WERI-Rb-1 (cell line): ENCODE results near the gene ITPKC.
A peak's percentile ranks its signal among the peaks of the same experiment; 100 is the strongest.
"Not testable (repeated sequence)": the region's sequence is repeated elsewhere in the genome, so short reads cannot be mapped to it uniquely, and the experiment has no call there.

Source experiments
- DNase-seq: peaks from one replicate; pipeline ENCODE4 v3.0.0-alpha.2; 2020
- H3K27ac ChIP-seq: fragments of 250-450 bp; sonication (Bioruptor Pico); 2 replicates; pipeline ENCODE4 v1.5.1; 2020; ENCODE audit warnings: mild to moderate bottlenecking, moderate library complexity
- H3K27me3 ChIP-seq: fragments of 250-450 bp; sonication (Bioruptor Pico); 2 replicates; pipeline ENCODE4 v1.5.1; 2021; ENCODE audit warnings: mild to moderate bottlenecking, low read depth, moderate library complexity; ENCODE audit not compliant: insufficient read depth, severe bottlenecking
- H3K36me3 ChIP-seq: fragments of 250-450 bp; sonication (Bioruptor Pico); 2 replicates; pipeline ENCODE4 v1.5.1; 2020; ENCODE audit warnings: mild to moderate bottlenecking, moderate library complexity
- H3K4me3 ChIP-seq: 2 replicates; pipeline ENCODE4 v1.5.1; 2011; ENCODE audit warnings: low read depth, mild to moderate bottlenecking, control low read depth, low read length
- H3K9me3 ChIP-seq: fragments of 250-450 bp; sonication (Bioruptor Pico); 2 replicates; pipeline ENCODE4 v1.5.1; 2021; ENCODE audit warnings: mild to moderate bottlenecking, moderate library complexity; ENCODE audit not compliant: severe bottlenecking
- CTCF ChIP-seq: IDR thresholded peaks from 2 replicates; pipeline ENCODE4 v1.5.1; 2011; ENCODE audit warnings: low read depth, mild to moderate bottlenecking, control low read depth, inconsistent platforms, low read length

The ITPKC gene

GRCh38 chr19:40777645-40777936 lies 60.7 kb downstream of the ITPKC start:
- DNase-seq, result no peak
- no peak for TF ChIP-seq CTCF
- Histone ChIP-seq H3K27ac (peak overlapping the region; percentile 98), H3K4me3 (peak overlapping the region; percentile 53), H3K27me3 (no peaks in the 10 kb centered on the region), H3K9me3 (no peaks in the 10 kb centered on the region), H3K36me3 (no peaks in the 10 kb centered on the region)

- Histone ChIP-seq H3K4me3 (peak within 1 kb of the TSS; percentile 73), H3K27ac (peak within 1 kb of the TSS; percentile 98), H3K9me3 (no peaks in the 10 kb centered on the region), H3K27me3 (no peaks in the 10 kb centered on the region), H3K36me3 (no peaks in the 10 kb centered on the region)
- peak; percentile 100 for DNase-seq
- no peak for TF ChIP-seq CTCF
Measured at GRCh38 chr19:40777937-40778705, 61.2 kb downstream of the ITPKC start, which contains the start of gene RAB4B. Gene RAB4B, plus strand, starts transcription at chr19:40778247. Its CDS starts 129 bp downstream, at chr19:40778376.

GRCh38 chr19:40778706-40779284 lies 61.9 kb downstream of the ITPKC start:
- Histone ChIP-seq H3K9me3 (no peaks in the 10 kb centered on the region), H3K36me3 (no peaks in the 10 kb centered on the region), H3K27me3 (no peaks in the 10 kb centered on the region), H3K4me3 (peak overlapping the region; percentile 73), H3K27ac (peak overlapping the region; percentile 68)
- no peak for TF ChIP-seq CTCF
- DNase-seq, result no peak

DNA sequence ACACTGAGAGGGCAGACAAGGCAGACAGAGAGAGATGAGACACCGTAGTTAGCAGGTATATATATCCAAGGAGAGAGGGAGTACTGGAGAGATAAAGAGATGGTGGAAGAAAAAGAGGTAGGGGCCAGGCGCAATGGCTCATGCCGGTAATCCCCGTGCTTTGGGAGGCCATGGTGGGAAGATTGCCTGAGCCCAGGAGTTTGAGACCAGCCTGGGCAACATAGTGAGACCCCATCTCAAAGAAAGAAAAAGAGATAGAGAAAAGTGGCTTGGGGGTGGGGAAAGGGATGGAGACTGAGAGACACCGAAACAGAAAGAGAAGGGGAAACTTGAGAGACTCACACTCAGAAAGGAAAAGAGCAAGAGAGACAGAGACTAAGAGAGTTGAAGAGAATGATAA lies 63.7 kb downstream of the ITPKC start:
- H3K9me3 ChIP-seq, result no peaks in the 10 kb centered on the region
- H3K36me3 ChIP-seq, result no peaks in the 10 kb centered on the region
- no peaks in the 10 kb centered on the region for H3K27me3 ChIP-seq
- no peak for TF ChIP-seq CTCF
- no peak for DNase-seq
- H3K4me3 ChIP-seq, result no peak overlapping the region
- H3K27ac ChIP-seq, result no peak overlapping the region

DNA sequence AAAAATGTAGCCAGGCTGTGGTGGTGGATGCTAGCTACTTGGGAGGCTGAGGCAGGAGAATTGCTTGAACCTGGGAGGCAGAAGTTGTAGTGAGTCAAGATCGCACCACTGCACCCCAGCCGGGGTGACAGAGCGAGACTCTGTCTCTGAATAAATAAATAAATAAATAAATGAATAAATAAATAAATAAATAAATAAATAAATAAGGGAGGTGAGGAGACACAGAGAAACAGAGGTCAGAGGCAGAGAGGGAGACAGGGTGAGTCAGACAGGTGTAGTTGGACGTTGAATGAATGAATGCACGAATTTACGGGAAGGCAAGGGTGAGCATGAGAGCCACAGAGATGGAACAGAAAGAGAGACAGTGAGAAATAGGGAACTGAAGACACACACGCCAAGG lies 64.2 kb downstream of the ITPKC start:
- no peak for DNase-seq
- H3K36me3 ChIP-seq, result no peaks in the 10 kb centered on the region
- no peaks in the 10 kb centered on the region for H3K27me3 ChIP-seq
- no peak for TF ChIP-seq CTCF
- H3K27ac ChIP-seq, result no peak overlapping the region
- no peak overlapping the region for H3K4me3 ChIP-seq
- H3K9me3 ChIP-seq, result no peaks in the 10 kb centered on the region

DNA sequence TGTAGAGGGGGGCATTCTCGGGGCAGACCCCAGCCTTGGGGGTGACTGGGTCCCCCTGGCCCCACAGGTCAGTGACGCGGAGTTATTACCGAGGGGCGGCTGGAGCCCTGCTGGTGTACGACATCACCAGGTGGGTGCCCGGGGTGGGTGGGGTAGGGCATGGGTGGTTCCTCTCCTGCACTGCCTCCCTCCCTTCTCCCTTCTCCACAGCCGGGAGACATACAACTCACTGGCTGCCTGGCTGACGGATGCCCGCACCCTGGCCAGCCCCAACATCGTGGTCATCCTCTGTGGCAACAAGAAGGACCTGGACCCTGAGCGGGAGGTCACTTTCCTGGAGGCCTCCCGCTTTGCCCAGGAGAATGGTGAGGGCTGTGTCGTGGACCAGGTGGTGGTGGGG lies 66.8 kb downstream of the ITPKC start:
- Histone ChIP-seq H3K27me3 (no peaks in the 10 kb centered on the region), H3K36me3 (no peaks in the 10 kb centered on the region), H3K9me3 (no peaks in the 10 kb centered on the region), H3K27ac (no peak overlapping the region), H3K4me3 (no peak overlapping the region)
- no peak for TF ChIP-seq CTCF
- DNase-seq, result no peak

DNA sequence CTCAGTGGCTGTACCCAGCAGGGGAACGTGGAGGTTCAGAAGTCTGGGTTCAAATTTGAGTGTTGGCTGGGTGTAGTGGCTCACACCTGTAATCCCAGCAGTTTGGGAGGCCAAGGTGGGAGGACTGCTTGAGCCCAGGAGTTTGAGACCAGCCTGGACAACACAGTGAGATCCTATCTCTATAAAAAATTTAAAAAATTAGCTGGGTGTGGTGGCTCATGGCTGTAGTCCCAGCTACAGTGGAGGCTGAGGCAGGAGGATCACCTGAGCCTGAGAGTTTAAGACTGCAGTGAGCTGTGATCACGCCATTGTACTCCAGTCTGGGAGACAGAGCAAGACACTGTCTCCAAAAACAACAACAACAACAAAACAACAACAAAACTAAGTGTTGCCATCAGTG lies 67.2 kb downstream of the ITPKC start:
- not testable (repeated sequence) for H3K27ac ChIP-seq, H3K4me3 ChIP-seq, H3K36me3 ChIP-seq, H3K9me3 ChIP-seq, H3K27me3 ChIP-seq, DNase-seq
